ENCODE data around the gene CTNNA2.

The CTNNA2 gene

DNA sequence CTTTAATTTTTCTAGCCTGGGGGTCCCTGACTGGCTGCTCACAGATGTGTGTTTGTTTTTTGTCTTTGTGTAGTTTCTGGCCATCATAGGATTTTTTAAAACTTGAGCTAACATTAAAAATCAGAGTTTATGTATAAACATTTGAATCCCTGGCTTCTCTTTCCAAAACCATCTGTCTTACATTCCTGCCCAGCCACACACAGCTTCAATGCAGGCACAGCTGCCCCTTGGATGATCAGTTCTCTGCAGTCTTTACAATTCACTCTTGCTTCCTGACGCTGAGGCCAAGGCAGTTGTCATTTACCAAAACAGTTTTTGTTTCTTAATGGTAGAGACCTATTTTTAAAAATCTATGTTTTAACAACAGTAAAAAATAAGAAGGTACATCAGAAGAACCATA is 960.9 kb downstream of the CTNNA2 start:
- no peak for DNase-seq (ENCODE audit: low read depth, low spot score)

DNA sequence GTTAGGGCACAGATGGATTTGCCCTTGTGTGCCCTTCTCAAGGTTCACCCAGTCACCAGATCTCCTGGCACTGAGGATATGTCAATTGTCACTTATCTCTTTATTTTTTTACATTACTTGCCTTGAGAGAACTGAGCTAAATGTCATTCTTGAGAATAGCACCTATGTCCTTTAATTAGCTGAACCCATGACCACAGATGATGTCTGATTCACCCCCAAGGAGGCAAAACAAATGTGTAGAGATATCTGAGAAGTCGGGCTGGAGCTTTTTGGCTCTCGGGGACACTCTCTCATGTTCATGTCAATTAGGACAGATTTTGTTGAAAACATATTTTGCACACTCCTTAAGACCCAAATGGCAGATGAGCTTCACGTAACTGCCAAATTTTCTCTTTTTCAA is 963.1 kb downstream of the CTNNA2 start:
- no peak for DNase-seq (ENCODE audit: low read depth, low spot score)

DNA sequence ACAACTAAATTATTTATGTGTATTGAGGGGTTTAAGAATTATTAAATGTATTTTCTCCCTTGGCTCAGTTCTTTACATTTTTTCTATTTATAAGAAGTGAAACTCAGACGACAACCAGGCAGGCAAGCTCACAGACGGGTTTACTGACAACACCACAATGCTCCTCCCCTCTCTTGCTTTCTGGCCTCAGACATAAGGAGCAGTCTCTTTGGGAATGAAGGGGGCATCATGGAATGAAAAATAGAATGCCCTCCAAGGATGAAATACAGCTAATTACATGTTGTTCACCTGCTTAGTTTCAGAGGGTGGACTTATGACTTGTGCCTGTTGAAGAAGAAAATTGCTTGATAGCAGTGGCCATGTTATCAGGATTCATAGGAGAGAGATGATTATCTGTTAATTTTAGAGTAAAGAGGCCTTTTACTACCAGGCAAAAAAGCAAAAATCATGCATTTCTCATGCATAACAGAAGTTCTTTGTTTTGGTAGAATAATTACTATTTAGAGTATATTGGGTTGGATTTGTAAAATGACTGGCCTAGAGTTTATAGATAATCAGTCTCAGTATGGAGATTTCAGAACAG is 963.8 kb downstream of the CTNNA2 start:
- no peak for DNase-seq (ENCODE audit: low read depth, low spot score)

DNA sequence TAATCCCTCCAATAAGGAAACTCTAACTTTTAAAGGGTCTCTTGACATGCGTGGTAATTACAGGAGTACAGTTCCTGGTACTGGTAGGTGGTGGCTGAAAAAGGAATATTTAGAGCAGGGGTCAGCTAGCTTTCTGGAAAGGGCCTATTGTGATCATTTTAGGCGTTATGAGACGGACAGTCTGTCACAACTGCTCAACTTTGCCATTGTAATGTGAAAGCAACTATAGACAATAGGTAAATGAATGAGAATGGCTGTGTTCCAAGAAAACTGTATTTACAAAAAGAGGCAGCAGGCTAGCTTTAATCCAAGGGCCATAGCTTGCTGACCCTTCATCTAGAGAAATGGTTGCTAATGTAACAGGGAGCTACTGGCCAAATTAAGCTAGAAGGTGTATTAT is 969.4 kb downstream of the CTNNA2 start:
- no peak for DNase-seq (ENCODE audit: low read depth, low spot score)

DNA sequence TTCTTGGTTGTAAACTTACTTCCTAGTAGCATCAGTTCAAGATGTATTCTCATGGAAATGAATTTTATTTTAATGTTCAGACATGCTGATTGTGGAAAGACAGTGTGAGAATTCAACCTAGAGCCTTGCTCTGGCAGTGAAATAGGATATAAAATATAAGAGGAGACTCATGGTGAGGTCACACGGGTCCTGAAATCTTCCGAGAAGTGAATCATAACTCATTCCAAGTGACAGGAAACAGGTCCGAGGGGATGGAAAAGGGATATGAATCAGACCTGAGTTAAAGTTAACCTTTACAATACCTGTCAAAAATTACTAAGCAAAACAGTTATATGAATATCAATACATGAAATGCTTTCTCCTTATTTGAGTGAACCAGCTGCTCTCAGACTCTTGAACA is 976.9 kb downstream of the CTNNA2 start:
- DNase-seq (ENCODE audit: low read depth, low spot score) = no peak

DNA sequence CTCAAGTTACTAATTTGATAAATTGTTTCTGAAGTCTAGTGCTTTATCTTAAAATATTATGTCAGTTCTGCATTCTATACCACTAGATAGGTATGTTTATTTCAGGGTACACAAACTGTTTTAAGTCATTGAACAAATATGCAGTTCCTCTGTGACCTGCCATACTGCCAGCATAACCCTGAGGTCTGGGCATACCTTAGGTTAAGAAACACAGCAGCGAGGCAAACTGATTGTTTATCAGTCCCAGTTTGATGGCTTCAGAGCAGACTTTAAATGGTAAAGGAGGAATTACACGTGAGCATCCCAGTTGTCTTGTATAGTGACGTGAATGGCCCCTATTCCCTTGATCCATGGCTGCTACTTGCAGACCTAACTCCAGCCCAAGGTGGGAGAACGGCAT is 978.1 kb downstream of the CTNNA2 start:
- DNase-seq (ENCODE audit: low read depth, low spot score) = no peak

DNA sequence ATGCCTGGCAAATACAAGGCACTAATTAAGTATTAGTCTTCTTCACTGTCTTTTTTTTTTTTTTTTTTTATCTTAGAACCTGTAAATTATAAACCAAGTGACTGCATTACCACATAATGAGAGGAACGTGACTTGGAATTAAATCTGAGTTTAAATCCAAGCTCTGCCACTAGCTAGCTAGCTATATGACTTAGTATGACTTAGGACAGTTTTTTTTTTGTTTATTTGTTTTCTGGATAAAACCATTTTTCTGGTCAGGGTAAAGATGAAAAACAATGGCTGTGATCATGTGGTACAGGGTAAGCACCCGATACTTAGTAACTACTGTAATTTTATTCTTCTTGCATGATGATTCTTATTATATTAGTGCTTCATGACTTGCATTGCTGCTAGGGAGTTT is 983.5 kb downstream of the CTNNA2 start:
- DNase-seq (ENCODE audit: low read depth, low spot score) = no peak

DNA sequence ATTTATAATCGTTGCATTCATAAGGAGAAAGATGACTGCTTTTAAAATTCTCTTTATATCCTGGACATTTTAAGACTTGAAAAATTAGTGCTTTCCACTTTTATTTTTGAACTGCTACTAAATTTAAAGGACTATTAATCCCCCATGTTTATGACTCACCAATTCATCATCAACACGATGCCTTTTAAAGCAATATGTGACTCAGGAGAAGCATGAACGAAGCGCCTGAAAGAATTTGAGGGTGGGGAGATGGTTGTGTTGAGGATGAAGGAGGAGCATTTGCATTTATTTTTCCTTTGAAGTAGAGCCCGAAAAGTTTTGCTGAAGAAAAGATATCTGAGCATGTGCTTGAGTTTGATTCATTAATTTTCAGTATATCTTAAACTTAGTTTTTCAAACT is 983.9 kb downstream of the CTNNA2 start:
- no peak for DNase-seq (ENCODE audit: low read depth, low spot score)

DNA sequence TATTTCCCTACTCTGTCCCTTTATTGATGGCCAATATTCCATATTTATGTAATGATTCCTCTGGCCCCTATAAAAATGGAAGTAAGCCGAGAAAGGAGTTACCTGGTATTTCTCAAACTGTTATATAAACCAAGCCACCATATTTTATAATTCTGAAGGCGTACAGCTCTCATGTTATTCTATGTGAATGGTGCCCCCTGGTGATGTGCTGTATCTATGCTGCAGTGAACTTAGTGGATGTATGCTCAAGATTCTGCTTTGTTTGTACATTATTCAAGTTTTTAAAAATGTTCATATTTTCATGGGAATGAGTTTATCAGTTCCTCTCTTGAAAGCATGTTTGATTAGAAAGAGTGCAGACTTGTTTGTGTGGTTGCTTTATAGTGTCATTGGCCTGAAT is 986.2 kb downstream of the CTNNA2 start:
- no peak for DNase-seq (ENCODE audit: low read depth, low spot score)

DNA sequence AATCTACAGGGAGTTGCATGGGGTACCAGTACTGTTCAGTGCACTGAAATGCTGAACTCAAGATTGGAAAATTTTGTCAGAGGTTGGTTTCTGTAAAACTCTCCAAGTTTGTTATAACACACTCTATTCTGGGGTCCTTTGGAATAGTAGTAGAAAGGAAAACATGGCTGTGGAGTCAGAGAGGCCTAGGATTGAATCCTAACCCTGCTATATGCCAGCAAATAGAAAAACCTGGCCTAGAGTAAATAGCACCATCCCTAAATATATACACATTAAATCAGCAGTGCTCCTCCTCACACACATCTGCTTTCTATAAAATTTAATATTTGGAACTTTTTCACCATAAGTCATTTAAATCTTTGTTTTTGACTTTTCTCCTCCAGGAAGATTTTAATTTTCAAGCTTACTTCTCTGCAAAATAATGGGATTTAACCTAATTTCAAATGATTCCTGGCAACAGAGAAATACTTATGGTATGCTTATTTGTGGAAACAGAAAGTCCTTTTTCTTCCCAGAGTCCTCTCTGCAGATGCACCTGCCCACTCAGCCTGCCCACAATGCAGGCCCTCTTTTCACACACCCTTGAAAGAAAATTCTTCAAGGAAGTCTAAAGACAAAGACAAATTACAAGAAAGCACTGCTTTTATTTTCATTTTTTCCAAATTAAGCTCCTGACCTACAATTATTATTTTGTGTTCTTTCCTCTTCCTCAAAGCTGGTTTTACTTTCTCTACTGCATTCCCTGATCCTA is 989.2 kb downstream of the CTNNA2 start:
- DNase-seq (ENCODE audit: low read depth, low spot score) = no peak

DNA sequence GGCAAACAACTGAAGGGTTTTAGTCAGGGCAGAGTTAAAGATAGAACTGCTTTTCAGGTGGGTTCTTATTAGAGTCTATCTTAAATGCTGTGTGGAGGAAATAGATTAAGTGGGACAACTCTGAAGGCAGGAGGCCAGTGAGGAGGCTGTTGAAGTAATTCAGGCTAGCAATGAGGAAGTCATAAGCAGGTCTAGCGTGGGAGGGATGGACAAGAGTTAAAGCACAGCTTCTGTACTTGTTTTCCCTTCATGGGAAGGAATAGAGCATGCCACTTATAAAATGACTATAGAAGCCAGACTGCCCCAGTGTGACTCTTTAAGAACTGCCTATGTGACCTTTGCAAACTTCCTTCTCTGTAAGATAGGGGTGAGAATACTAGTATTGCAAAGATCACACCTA is 993.7 kb downstream of the CTNNA2 start:
- DNase-seq (ENCODE audit: low read depth, low spot score) = no peak

DNA sequence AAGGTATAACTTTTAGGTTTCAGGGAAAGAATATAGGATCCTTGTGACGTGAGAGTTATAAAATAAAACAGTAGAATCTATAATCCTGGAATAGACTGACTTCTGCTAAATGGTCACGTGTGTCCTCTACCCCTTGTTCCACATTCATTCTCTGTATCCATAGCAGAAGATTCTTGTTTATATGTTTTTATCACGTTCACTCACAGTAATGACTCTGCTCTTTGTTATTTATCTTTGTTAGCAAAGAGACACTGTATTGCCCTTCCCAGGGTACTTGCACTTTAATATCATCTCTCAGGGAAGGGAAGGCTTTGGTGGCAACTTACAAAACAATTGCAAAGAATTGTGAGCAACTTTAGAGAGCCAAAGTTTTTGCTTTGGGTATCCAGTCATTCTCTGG is 997.9 kb downstream of the CTNNA2 start:
- DNase-seq (ENCODE audit: low read depth, low spot score) = no peak

DNA sequence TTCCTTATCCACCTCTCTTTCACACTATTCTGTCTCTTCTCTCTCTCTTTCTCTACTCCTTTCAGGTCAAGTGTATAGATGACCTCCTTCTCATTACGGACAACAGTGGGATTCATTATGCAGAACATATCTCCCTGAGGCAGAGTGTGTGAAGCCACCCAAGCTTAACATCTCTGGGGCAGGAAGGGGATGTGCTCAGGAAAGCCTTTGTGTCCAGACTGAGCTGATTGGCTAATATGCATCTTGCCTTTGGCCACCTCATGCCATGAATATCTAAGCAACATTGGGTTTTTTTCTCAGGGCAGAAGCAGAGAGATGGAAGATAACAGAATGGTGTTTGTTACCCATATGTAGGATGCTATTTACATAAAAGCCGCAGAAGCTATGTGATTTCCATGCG is 1003.1 kb downstream of the CTNNA2 start:
- peak; percentile 65 for DNase-seq (ENCODE audit: low read depth, low spot score)

DNA sequence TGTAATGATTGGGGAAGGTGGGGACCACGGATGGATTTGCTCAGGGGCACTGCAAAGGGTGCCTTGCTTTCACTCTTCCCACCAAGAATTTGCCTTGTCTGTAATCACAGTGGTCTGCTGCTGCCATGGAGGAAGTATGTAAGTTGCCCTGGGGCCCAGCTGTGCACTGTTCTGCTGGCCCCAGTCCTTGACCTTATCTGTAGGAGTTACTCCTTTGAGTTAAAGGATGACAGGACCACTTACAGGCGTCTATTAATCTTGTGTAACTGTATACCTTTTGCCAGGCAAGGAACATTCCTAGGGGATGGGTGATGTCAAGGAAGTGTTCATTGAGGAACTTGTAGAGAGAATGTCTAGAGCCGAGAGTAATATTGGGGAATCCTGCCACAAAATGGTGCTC is 1004.5 kb downstream of the CTNNA2 start:
- DNase-seq (ENCODE audit: low read depth, low spot score) = peak; percentile 74

DNA sequence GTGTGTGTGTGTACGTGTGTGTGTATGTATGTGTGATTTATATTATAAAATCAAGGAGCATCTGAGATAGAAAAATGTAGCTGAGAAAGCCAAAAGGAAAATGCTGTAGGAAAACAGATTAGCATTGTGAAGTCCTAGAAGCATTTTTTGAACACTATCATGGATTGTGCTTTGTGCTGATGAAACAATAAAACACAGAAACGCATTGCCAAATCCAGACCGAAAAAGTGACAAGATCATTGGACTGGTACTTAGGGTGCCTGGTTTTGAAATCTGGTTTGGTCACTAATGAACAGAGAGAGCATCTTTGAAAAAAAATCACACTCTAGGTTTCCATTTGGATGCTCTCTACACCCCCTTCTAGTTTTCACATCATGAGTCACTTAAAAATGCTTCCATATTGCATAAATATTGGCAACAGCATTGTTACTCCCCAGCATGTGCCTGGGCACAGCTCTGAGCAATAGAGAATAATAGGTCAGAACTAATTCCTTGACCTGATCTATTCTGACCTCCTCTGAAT is 1006.3 kb downstream of the CTNNA2 start:
- DNase-seq (ENCODE audit: low read depth, low spot score) = no peak

DNA sequence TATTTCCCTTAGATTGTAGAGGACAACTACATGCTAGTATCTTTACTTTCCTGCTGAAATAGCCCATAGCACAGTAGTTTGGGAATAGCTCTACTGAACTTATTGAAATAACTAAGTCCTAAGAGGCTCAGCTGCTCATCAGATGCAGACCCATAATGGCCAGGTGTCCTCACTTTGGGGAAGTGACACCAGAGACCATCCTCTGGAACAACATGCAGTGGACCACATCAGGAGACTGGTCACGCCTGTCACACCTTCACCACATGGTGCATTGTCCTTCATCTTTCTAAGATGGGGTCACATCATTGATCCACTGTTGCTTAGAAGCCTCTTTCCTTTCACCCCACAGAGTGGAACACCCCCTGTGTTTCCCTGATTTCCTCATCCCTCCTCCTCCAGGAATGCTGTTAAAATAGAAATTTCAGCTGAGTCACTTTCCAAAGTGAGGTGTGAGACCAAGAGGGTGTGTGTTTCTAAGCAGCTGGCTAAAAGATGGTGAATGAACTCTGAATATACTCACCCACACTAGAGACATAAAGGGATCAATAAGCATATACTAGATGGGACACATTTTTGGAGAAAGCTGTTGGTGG is 1006.9 kb downstream of the CTNNA2 start:
- DNase-seq (ENCODE audit: low read depth, low spot score) = no peak

DNA sequence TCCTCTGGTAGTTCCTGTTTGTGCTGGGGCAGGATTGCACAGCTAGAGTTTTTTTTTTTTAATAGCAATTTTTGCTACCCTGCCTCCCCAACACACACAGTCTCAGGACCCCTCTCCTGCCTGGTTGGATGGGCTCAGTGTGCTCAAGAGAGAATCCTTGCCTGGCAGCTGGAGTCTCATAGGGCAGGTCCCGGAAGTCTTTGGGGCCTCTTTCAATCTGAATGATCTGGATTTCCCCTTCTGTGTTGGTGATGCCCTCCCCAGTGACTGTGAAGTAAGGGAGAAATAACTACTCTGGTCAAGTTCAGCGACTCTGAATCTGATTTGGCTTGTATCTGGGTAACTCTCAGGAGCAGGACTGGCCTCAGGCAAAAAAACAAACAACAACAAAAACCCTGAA is 1012.3 kb downstream of the CTNNA2 start:
- no peak for DNase-seq (ENCODE audit: low read depth, low spot score)

DNA sequence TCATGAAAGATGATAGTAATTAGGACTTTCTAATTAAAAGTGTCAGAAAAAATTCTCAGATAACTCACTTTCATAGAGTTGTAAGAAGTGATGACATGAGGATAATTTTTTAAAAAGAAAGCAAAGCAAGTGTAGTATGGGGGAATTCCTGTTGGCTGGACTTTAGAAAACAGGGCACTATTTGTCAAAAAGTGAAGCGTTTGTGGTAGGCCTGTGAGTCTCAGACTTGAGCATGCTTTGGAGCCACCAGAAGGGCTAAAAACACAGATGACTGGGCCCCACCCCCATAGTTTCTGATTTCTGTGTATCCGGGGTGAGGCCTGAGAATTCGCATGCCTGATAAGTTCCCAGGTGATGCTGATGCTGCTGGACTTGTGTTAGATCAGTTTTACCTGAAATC is 1014.3 kb downstream of the CTNNA2 start:
- DNase-seq (ENCODE audit: low read depth, low spot score) = no peak

DNA sequence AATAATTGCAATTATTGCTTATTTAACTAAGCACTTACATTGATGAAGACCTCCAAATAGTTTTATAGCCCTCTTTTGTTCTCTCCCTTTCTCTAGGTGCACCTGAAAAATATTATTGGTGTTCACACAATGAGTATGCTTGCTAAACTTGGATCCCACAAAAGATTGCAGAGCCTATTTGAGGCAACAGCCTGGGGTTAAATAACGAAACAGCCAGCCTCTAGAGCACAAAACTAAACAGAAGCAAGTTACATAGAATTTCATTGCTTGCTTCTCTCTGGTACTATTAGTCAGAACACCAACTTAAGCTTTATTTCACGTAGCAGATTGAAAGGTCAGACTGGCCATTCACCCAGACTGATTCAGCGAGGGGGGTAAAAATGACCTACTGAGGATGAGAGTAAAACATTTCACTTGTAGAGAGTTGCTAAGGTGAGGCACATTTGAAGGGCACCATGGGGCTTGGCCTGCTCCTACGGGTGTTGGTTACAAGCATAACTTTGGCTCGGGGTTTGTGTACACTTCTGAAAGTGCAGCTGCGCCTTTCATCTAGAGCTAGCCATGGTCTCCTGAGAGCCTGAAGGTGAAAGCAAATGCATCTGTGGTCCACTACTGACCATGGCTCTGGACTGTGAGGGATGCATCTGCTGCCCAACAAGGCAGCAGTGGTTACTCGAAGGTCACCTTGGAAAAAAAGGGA is 1016.8 kb downstream of the CTNNA2 start:
- DNase-seq (ENCODE audit: low read depth, low spot score) = no peak

DNA sequence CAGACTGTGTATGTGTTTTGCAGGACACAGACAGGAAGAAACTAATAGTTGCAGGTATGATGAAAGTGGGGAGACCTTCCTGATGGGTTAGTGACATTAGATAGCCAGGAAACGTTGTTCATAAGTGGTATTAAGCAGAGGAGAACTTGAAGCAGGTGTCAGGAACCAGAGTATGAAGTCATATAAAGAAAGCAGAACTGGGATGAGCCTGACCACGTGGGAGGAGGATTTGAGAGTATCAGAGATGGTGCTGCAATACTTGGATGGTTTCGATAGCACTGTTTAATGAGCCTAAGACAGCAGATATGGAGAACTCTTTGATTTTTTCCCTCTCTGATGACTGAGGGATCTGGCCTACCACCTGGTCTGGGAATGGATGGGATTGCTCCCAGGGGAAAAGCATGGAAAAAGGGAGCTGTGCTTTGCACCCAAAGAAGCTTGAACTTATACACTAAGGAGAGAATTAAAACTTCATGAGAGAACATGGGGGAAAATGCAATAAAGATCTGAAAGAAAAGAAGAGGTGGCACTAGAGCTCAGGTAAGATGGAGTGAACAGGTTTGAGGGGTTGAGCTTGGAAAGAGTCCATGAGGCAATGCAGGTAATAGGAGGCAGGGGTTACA is 1017.7 kb downstream of the CTNNA2 start:
- no peak for DNase-seq (ENCODE audit: low read depth, low spot score)

DNA sequence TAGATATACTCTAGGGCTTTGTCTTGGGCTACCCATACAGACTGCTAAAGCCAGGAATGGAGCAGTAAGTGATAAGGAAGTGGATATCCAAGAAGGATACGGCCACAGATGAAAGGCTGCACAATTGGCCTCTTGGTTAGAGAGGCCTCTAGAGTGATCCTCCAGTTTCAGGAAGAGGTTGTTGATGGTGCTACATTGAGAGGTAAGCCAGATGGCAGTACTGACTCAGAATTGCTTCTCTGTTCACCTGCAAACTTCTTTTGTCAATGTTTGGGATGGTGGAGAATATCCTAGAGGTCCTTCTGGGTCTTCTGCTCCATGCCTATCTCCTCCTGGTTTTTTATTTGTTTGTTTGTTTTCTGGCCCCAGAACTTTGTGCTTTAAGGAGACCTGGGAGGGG is 1018.5 kb downstream of the CTNNA2 start:
- no peak for DNase-seq (ENCODE audit: low read depth, low spot score)

All from ELF-1 (cell line).